NCI-H1105 treated with DMSO at 0.1 percent for 48 hours (cell line): Measurements from ENCODE around the gene ARHGAP9.

Experiments used
- DNase-seq: peaks from one replicate; lab custom pipeline; 2025; lab: John Stamatoyannopoulos, UW

Gene ARHGAP9

GRCh38 chr12:57472391-57472790 lies 7.3 kb downstream of the ARHGAP9 start:
- DNase-seq, result no peak

GRCh38 chr12:57471661-57472060 lies 8.0 kb downstream of the ARHGAP9 start:
- no peak for DNase-seq

- no peak for DNase-seq
Observed at GRCh38 chr12:57470970-57471656, 8.6 kb downstream of the ARHGAP9 start.

- DNase-seq, result no peak
Observed at GRCh38 chr12:57470286-57470969, 9.2 kb downstream of the ARHGAP9 start.

GRCh38 chr12:57469296-57470164 lies 10.1 kb downstream of the ARHGAP9 start:
- DNase-seq, result no peak

DNA sequence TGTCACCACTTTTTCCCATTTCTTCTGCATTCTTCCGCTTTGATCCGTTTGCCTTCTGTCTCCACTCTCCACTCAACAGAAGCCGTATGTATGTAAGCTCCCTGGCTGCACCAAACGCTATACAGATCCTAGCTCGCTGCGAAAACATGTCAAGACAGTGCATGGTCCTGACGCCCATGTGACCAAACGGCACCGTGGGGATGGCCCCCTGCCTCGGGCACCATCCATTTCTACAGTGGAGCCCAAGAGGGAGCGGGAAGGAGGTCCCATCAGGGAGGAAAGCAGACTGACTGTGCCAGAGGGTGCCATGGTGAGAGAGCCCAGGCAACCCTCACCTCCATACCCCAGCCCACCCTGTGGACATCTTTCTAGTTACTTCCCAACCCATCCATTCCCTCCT lies 11.8 kb downstream of the ARHGAP9 start:
- no peak for DNase-seq

DNA sequence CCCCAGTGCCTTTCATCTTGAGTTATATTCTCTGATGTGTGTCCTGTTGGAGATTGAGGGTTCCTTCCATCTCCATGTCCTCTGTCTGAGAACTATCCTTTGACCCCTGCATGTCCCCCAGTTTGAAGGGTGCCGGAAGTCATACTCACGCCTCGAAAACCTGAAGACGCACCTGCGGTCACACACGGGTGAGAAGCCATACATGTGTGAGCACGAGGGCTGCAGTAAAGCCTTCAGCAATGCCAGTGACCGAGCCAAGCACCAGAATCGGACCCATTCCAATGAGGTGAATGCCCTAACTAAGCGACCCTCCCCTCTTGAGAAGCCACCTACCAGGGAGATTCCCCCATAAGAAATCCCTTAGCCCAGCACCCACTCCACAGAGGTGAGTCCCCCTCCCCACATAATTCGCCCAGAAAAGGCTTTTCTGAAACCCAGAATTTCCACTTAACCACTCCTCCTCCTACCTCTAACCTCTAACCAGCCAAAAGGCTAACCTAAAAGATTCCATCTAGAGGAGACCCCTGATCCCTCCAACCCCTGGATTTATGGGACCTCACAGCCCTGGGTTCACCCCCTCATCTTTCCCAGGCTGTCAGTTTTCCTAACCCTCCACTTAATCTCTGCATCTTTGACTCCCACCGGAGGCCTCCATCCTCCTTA lies 12.3 kb downstream of the ARHGAP9 start:
- no peak for DNase-seq

GRCh38 chr12:57465747-57466505 lies 13.7 kb downstream of the ARHGAP9 start:
- no peak for DNase-seq

DNA sequence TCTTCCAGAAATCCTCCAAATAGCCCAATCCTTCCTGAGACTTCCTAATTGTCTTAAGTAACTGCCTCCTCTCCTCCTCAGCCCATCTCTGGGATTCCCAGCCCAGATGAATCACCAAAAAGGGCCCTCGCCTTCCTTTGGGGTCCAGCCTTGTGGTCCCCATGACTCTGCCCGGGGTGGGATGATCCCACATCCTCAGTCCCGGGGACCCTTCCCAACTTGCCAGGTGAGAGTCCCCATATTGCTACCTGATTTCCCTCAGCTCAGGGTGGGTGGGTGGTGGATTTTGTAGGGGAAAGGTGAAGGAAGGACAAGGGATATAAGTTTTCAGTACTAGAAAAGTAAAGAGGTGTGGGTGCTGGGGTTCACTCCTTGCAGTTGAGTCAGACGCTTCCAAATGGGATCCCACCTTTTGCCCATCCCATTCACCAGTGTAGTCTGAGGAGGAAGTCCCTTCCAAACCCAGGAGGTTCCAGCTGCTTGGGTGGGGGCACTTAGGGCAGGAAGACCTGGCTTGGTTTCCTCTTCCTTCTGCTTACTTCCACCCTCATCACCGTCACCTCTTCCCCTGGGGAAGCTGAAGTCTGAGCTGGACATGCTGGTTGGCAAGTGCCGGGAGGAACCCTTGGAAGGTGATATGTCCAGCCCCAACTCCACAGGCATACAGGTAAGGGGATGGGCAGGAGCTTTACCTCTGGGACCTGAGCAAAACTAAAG lies 14.5 kb downstream of the ARHGAP9 start:
- DNase-seq, result no peak

DNA sequence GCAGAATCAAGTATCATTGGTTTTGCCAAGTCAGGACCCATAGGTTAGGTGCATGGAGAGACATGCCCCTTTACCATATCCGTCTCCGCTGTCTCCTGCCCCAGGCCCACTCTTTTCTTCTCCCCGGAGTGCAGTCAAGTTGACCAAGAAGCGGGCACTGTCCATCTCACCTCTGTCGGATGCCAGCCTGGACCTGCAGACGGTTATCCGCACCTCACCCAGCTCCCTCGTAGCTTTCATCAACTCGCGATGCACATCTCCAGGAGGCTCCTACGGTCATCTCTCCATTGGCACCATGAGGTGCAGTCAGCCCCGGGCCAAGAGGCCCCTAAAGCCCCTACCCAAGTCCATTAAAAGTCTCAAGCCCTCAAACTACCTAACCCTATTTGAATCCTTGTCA lies 15.1 kb downstream of the ARHGAP9 start:
- no peak for DNase-seq

DNA sequence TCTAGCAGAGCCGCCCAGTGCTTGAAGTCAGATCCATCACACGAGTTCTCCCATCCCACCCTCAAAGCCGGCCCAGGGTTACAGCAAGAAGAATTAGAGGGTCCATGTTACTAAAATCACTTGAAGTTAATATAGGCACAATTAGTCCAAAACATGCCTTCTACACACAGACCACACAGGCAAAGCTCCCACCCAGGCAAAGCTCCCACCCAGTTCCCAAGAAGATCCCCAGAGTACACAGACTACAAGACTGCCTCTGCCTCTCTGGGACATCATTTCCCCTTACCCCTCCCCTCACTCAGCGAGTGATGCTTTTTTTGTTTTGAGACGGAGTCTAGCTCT lies 16.8 kb downstream of the ARHGAP9 start:
- DNase-seq, result no peak

DNA sequence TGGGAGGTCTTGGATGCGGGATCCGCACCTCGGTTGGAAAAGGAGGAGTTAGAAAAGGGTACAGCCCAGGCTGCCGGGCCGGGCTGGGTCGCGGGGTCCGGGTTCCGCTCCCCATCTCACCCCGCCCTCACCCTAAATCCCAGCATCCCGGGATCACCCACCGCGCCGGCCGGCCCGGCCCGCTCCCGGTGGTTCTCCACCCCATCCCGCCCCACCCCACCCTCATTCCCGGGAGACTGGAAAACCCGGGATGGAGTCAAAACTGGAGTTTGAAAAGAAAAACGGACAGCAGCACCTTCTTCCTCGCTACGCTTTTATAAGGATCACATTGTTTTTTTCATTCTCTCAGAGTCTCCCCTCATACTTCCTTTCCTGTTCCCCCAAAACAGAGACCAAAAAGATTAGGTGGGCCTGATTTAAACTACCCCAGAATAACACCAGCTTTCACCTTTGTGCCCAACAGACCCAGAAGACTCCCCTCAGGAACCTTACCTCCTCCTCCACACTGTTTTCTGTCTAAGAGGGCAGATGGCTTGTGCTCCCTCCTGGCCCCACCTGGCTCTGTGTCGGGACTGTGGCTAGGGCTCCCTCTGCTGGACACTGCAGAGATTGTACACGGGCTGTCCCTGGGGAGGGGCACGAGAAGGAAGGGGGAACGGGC lies 17.3 kb downstream of the ARHGAP9 start:
- peak; percentile 73 for DNase-seq

DNA sequence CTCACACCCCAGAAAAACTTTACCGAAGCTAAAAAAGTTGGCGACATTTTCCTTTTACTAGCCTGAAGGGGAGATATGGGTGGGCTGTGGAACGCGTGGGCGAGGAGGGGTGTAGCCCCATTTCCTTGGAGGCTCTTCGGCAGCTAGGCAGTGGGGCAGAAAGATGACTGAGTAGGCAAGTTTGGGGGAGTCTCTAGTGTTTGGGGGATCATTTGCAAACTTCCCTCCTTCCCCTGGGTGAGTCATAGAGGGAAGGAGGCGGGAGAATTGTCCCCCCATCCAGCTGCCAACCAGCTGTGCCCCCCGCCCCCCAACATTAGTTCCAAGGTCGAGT lies 17.8 kb downstream of the ARHGAP9 start:
- DNase-seq, result no peak

- no peak for DNase-seq
Observed at GRCh38 chr12:57461276-57461916, 18.3 kb downstream of the ARHGAP9 start.

DNA sequence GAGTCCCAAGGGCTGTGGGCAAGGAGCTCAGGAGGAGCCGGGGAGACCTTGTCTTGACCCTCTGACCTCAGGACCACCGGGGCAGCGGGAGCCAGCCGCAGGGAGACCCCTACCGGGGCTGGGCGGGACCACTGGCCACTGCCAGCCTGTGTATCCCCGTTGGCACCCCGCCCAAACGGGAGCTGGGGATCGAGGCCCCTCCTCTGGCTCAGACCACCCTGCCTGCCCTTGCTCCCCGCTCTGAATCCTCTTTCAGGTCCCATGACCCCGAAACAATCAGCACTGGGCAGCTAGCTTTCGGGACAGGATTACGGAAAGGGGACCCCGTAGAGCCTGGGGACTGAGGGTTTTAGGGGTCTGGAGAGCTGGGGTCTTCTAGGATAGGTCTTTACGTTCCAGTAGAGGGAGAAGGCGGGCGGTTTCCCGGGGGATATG lies 18.8 kb downstream of the ARHGAP9 start:
- DNase-seq, result no peak

DNA sequence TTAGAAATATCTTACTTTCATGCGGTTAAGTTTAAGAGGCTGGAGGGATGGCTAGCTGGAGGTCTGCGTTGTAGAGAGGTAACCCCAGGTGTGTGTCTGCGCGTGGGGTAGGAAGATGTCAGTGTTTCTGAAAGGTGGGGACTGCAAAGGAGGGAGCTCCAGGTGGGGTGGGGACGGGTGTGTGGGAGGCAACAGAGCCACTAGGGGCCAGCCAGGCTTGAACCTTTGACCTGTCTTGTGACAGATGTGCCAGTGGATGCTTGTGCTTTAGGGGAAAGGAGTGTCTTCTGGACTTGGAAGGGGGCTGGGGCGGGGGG lies 19.2 kb downstream of the ARHGAP9 start:
- no peak for DNase-seq

- no peak for DNase-seq
Observed at GRCh38 chr12:57459750-57460467, 19.8 kb downstream of the ARHGAP9 start, which contains the start of gene GLI1. Gene GLI1, plus strand, starts transcription at chr12:57459785. Its CDS starts 3,907 bp downstream, at chr12:57463692.

DNA sequence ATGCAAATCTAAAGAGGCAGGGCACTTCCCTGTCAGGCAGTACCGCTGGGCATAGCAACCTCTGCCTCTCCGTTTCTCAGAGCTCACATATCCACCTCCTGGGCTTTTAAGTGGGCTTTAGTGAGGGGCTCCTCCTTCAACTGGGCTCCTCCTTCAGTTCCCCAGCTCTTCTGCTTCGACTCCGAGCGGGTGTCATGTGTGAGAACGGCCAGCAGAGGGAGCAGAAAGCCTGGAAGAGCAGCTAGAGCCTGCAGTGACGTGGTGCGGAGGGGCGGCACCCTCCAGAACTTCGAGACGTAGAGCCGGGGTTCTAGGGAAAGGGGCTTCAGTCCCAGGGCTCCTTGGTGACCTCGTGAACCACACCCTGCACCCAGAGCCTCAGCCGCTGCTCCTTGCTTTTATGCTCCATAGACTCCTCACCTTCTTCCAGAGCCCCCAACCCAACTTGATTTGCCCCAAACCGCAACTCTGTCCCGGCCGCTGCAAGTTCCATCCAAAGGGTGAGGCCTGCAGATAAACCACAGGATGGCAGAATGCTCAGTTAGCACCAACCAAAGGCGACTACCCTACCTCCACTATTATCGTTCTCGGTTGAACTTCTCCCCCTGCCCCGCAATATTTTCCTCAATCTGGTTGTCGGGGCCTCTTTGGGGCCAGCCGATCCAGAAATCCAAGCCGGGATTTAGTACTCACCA lies 20.5 kb downstream of the ARHGAP9 start:
- peak; percentile 85 for DNase-seq

GRCh38 chr12:57458665-57459054 lies 21.0 kb downstream of the ARHGAP9 start:
- no peak for DNase-seq
